Neural cell (in vitro differentiated cells): ENCODE measurements around the gene ZNF512. TPM values are rescaled to one million over a fixed set of nuclear protein-coding genes. Genes with fewer than 3 reads are reported as not detected.

Source experiments
- H2AFZ ChIP-seq: fragments of 200-600, 300-800 bp; sonication (generic), shearing (Covaris generic); 2 replicates; pipeline ENCODE4 v1.6.0; 2014; ENCODE audit warnings: low read depth, mild to moderate bottlenecking, antibody characterized with exemption, low read length, moderate library complexity
- H3F3A ChIP-seq: fragments of 200-600 bp; shearing (Covaris generic); 2 replicates; pipeline ENCODE4 v1.6.1; 2016; ENCODE audit warnings: mild to moderate bottlenecking, moderate library complexity, mixed read lengths, antibody characterized with exemption, low read length; ENCODE audit not compliant: insufficient read depth, poor library complexity, severe bottlenecking
- H3K27ac ChIP-seq: fragments of 200-600, 300-800 bp; sonication (generic), shearing (Covaris generic); 2 replicates; pipeline ENCODE4 v1.5.1; 2014; ENCODE audit warnings: mild to moderate bottlenecking, low read length, moderate library complexity
- H3K27me3 ChIP-seq: fragments of 300-800, 200-600 bp; sonication (generic), shearing (Covaris generic); 2 replicates; pipeline ENCODE4 v1.6.0; 2014; ENCODE audit warnings: mild to moderate bottlenecking, low read depth, low read length, moderate library complexity; ENCODE audit not compliant: insufficient read depth
- H3K36me3 ChIP-seq: fragments of 300-800, 200-600 bp; sonication (generic), shearing (Covaris generic); 2 replicates; pipeline ENCODE4 v1.5.1; 2014; ENCODE audit warnings: mild to moderate bottlenecking, antibody characterized with exemption, low read length, moderate library complexity; ENCODE audit not compliant: insufficient read depth
- H3K4me2 ChIP-seq: fragments of 300-800, 200-600 bp; sonication (generic), shearing (Covaris generic); 2 replicates; pipeline ENCODE4 v1.6.0; 2014; ENCODE audit warnings: mild to moderate bottlenecking, low read length
- H3K4me3 ChIP-seq: fragments of 300-800, 200-600 bp; sonication (generic), shearing (Covaris generic); 2 replicates; pipeline ENCODE4 v1.5.1; 2014; ENCODE audit warnings: mild to moderate bottlenecking, low read length, moderate library complexity
- H3K79me2 ChIP-seq: fragments of 200-600 bp; shearing (Covaris generic); replicated peaks from 2 replicates; pipeline ENCODE4 v1.6.0; 2014; ENCODE audit warnings: mild to moderate bottlenecking, low read length, moderate library complexity; ENCODE audit not compliant: insufficient read depth
- H3K9ac ChIP-seq: fragments of 300-800, 200-600 bp; sonication (generic), shearing (Covaris generic); 2 replicates; pipeline ENCODE4 v1.6.1; 2016; ENCODE audit warnings: mild to moderate bottlenecking, low read length, mixed read lengths
- H3K9me2 ChIP-seq: fragments of 200-600 bp; shearing (Covaris generic); 2 replicates; pipeline ENCODE4 v1.6.1; 2016; ENCODE audit warnings: mild to moderate bottlenecking, low read length, mixed read lengths; ENCODE audit not compliant: insufficient read depth
- H3K9me3 ChIP-seq: fragments of 200-600, 300-800 bp; sonication (generic), shearing (Covaris generic); 2 replicates; pipeline ENCODE4 v1.6.1; 2016; ENCODE audit warnings: mild to moderate bottlenecking, mixed run types, low read length, moderate library complexity, mixed read lengths
- H4K20me1 ChIP-seq: fragments of 200-600 bp; shearing (Covaris generic); 2 replicates; pipeline ENCODE4 v1.6.1; 2016; ENCODE audit warnings: mild to moderate bottlenecking, mixed run types; ENCODE audit not compliant: insufficient read depth
- CTCF ChIP-seq: fragments of 450-650 bp; IDR thresholded peaks from 2 replicates; pipeline ENCODE4 v1.5.1; 2014; ENCODE audit warnings: antibody characterized with exemption, mild to moderate bottlenecking, moderate library complexity; ENCODE audit not compliant: poor library complexity, severe bottlenecking
- EP300 ChIP-seq: fragments of 450-650 bp; conservative IDR thresholded peaks from 2 replicates; pipeline ENCODE4 v1.6.1; 2014; ENCODE audit warnings: antibody characterized with exemption, mild to moderate bottlenecking, moderate library complexity; ENCODE audit not compliant: poor library complexity, severe bottlenecking
- EZH2 ChIP-seq: fragments of 200-600, 300-800 bp; shearing (Covaris generic), sonication (generic); IDR thresholded peaks from 2 replicates; pipeline ENCODE4 v1.6.1; 2014; ENCODE audit warnings: antibody characterized with exemption, low read length, borderline replicate concordance, mild to moderate bottlenecking; ENCODE audit not compliant: insufficient read depth, poor library complexity, severe bottlenecking
- MXI1 ChIP-seq: fragments of 450-650 bp; conservative IDR thresholded peaks from 2 replicates; pipeline ENCODE4 v1.6.1; 2014; ENCODE audit warnings: antibody characterized with exemption, mild to moderate bottlenecking; ENCODE audit not compliant: poor library complexity, severe bottlenecking
- POLR2AphosphoS5 ChIP-seq: IDR thresholded peaks from 2 replicates; pipeline ENCODE4 v1.6.1; 2012
- RAD21 ChIP-seq: fragments of 450-650 bp; conservative IDR thresholded peaks from 2 replicates; pipeline ENCODE4 v1.6.1; 2014; ENCODE audit warnings: antibody characterized with exemption, mild to moderate bottlenecking, moderate library complexity
- REST ChIP-seq: IDR thresholded peaks from 2 replicates; pipeline ENCODE4 v1.6.1; 2012; ENCODE audit warnings: borderline replicate concordance
- SMC3 ChIP-seq: fragments of 450-650 bp; conservative IDR thresholded peaks from 2 replicates; pipeline ENCODE4 v1.6.1; 2014; ENCODE audit warnings: antibody characterized with exemption, mild to moderate bottlenecking, moderate library complexity; ENCODE audit not compliant: poor library complexity
- TAF1 ChIP-seq: IDR thresholded peaks from 2 replicates; pipeline ENCODE4 v1.6.1; 2012; ENCODE audit warnings: low read depth
- polyA plus RNA-seq: library from polyadenylated mRNA; depleted of rRNA; stranded (reverse); fragments of >200 nt; gene quantifications from 2 replicates; pipeline ENCODE4 v1.2.3, GENCODE V29; 2014

Gene ZNF512
- polyA plus RNA-seq, 1 donor from 2014 or later, result 30.8 TPM

GRCh38 chr2:27583390-27583915 lies 611 bp downstream of the ZNF512 start:
- Histone ChIP-seq H3F3A (no peaks in the 10 kb centered on the region), H3K36me3 (no peaks in the 10 kb centered on the region), H3K9ac (peak overlapping the region; percentile 59), H2AFZ (peak overlapping the region; percentile 36), H3K79me2 (peaks cover 27% of the 10 kb centered on the region), H3K27me3 (no peaks in the 10 kb centered on the region), H3K4me3 (peak overlapping the region; percentile 66), H3K9me2 (no peaks in the 10 kb centered on the region), H3K27ac (peak overlapping the region; percentile 31), H4K20me1 (no peaks in the 10 kb centered on the region), H3K9me3 (peaks cover 4% of the 10 kb centered on the region), H3K4me2 (peak overlapping the region; percentile 17)
- TF ChIP-seq EP300 (no peak), TAF1 (no peak), EZH2 (no peak), POLR2AphosphoS5 (no peak), RAD21 (no peak), SMC3 (no peak), MXI1 (no peak), CTCF (no peak), REST (no peak)

GRCh38 chr2:27584597-27584996 lies 1.8 kb downstream of the ZNF512 start:
- Histone ChIP-seq H3K9me2 (no peaks in the 10 kb centered on the region), H4K20me1 (no peaks in the 10 kb centered on the region), H3K4me3 (peak overlapping the region; percentile 66), H3K36me3 (no peaks in the 10 kb centered on the region), H3K79me2 (peaks cover 34% of the 10 kb centered on the region), H3K4me2 (peak overlapping the region; percentile 17), H3F3A (no peaks in the 10 kb centered on the region), H2AFZ (no peak overlapping the region), H3K9me3 (no peaks in the 10 kb centered on the region), H3K27ac (no peak overlapping the region), H3K27me3 (no peaks in the 10 kb centered on the region), H3K9ac (no peak overlapping the region)
- no peak for TF ChIP-seq SMC3
- TF ChIP-seq EP300, result no peak
- no peak for TF ChIP-seq CTCF
- TF ChIP-seq REST, result no peak
